Measurements from ENCODE around the gene PLEKHG4.

- no peak for TF ChIP-seq CTCF (IDR thresholded peaks at IDR 0.05)
- TF ChIP-seq ZFX (IDR thresholded peaks at IDR 0.05; ENCODE audit: borderline replicate concordance): no peak
Observed at GRCh38 chr16:67312719-67313118, 33.4 kb downstream of the PLEKHG4 start.

All from 22Rv1 (cell line).